ENCODE results near the gene PLEK.

GRCh38 chr2:68428126-68428525, 63.0 kb downstream of the PLEK start:
- TF ChIP-seq CTCF (IDR thresholded peaks at IDR 0.05) (no peak), POLR2A (IDR thresholded peaks at IDR 0.05) (no peak)
